Right ventricle myocardium inferior (tissue), 1 donor: Measurements from ENCODE around the gene KIF5A. TPM values are rescaled to one million over a fixed set of nuclear protein-coding genes. Genes with fewer than 3 reads are reported as not detected.

Experiments used
- ATAC-seq: fragments of 200-7000 bp; cut with Tn5 transposase; one replicate; pipeline ENCODE4 v1.9.1; 2020; ENCODE audit warnings: mild to moderate bottlenecking, moderate library complexity
- DNase-seq: peaks from one replicate; pipeline ENCODE4 v3.0.0; 2021; ENCODE audit errors: missing footprints
- intact Hi-C: fragments of 100-400 bp; cut with DNase I; formaldehyde crosslinking; loops from one replicate; pipeline ENCODE4 v1.11.0; 2022
- total RNA-seq: library from RNA; stranded (reverse); fragmentation: NEBNext Ultra II Directional; extraction: Animal tissue kit (Norgen Biotek cat#: 25700); gene quantifications from one replicate; pipeline ENCODE4 v1.2.1, GENCODE V29; 2021
- donor health status: DM: no; HTN: yes; CAD: no; lungs with severe emphysema.

The KIF5A gene
- total RNA-seq, 1 donor from 2014 or later, result 0.05 TPM

DNA sequence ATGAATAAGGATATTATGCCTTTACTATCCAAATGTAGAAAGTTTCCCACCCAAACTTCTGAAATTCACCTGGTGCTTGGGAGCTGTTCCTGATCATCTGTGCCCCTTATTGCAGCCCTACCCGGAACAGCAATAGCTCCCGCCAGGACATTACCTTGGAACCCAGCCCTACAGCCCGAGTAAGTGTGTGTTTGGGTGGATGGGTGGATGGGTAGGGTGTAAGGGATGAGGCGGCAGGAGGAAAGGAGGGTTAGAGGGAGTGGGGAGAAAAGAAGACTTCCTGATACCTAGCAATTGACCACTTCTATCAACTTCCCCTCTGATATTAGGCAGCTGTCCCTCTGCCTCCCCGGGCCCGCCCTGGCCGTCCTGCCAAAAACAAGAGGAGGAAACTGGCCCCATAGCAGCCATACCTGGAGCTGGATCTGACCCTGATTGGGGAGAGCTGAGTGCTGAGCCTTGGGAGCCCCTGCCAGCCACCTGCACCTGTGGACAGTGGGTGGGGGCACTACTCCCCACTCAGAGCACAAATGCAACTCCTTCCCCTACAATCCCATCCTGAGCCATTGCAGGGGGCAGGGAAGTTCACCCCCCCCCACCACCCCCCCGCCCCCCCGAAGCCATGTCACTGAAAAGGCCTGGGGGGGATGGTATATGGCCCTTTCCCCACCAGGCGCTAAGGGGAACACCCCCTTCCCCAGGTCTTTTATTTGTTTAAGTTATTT is 20.9 kb upstream of the KIF5A start:
- intact Hi-C loops, result no loop called here
- DNase-seq (no peak), ATAC-seq (no peak)

DNA sequence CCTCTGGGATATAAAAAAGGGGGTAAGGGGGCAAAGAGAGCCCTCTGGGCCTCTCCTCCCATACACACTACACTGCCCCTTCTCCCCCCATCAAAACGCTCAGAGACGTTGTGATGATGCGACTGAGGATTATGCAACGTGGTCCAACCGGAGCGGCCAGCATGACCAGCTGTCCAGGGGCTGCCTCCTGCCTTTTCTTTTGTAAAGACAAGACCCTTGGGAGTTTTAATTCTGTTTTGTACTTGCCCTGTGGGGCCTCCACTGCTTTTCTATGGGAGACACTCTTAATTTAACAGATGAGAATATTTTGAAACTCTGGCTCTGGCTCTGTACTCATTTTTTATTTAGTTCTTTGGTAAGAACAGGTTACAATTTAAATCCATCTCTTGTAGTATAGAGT is 20.0 kb upstream of the KIF5A start:
- DNase-seq (no peak), ATAC-seq (no peak)
- intact Hi-C loops, result no loop called here

- DNase-seq (no peak), ATAC-seq (no peak)
- intact Hi-C loops, result no loop called here
Measured at GRCh38 chr12:57530396-57531142, 19.3 kb upstream of the KIF5A start.

GRCh38 chr12:57531836-57532235 is 18.0 kb upstream of the KIF5A start:
- no peak for DNase-seq
- no peak for ATAC-seq
- intact Hi-C loops, result no loop called here

GRCh38 chr12:57533108-57533507 is 16.7 kb upstream of the KIF5A start:
- no peak for DNase-seq
- intact Hi-C loops, result no loop called here
- ATAC-seq, result no peak

DNA sequence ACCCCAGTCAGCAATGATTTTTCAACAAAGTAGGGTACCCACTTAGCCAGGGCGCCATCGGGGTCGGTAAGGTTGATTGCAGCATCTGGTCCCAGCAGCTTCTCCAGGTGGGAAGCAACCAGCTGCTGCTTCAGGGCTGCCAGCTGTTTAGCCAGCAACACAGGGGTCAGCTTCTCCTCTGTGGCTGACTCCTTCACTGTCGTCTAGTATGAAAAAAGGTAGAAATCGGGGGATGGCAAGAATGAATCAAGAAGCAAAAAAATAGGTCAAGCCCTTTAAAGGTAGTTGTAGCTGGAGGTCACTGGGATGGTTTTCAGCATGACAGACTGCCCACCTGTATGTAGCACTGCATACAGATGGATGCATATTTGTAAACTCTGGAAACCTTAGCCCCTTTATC is 15.6 kb upstream of the KIF5A start:
- ATAC-seq (no peak), DNase-seq (no peak)
- intact Hi-C loops, result no loop called here

GRCh38 chr12:57534991-57535543 is 14.8 kb upstream of the KIF5A start:
- ATAC-seq, result no peak
- intact Hi-C loops, result no loop called here
- no peak for DNase-seq

GRCh38 chr12:57535764-57536596 is 13.9 kb upstream of the KIF5A start:
- ATAC-seq (no peak), DNase-seq (no peak)
- intact Hi-C loops, result no loop called here

GRCh38 chr12:57536597-57536942 is 13.3 kb upstream of the KIF5A start:
- intact Hi-C loops, result no loop called here
- ATAC-seq, result no peak

GRCh38 chr12:57539134-57539768 is 10.6 kb upstream of the KIF5A start:
- ATAC-seq (no peak), DNase-seq (no peak)
- intact Hi-C loops, result no loop called here

More at GRCh38 chr12:57536597-57536942, 13.3 kb upstream of the KIF5A start:
- no peak for DNase-seq

- no peak for ATAC-seq
- intact Hi-C loops, result no loop called here
Measured at GRCh38 chr12:57541001-57541400, 8.8 kb upstream of the KIF5A start.

DNA sequence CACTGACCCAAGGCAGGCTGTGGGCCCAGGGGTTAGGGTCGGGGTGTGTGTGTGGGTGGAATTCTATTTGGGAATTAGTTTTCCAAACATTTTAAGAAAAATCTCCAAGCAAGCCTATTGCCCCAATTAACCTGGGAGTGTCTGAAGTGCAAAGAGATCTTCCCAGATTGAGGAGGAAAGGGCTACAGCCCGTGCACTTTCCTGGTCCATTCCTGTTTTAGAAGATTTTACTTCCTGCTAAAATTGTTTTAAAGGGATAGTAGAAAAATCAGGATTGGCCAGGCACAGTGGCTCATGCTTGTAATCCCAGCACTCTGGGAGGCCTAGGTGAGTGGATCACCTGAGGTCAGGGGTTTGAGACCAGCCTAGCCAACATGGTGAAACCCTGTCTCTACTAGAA is 8.1 kb upstream of the KIF5A start:
- ATAC-seq (no peak), DNase-seq (no peak)
- intact Hi-C loops, result no loop called here

More at GRCh38 chr12:57541001-57541400, 8.8 kb upstream of the KIF5A start:
- no peak for DNase-seq

- ATAC-seq, result no peak
- intact Hi-C loops, result no loop called here
Measured at GRCh38 chr12:57543581-57543980, 6.3 kb upstream of the KIF5A start.

DNA sequence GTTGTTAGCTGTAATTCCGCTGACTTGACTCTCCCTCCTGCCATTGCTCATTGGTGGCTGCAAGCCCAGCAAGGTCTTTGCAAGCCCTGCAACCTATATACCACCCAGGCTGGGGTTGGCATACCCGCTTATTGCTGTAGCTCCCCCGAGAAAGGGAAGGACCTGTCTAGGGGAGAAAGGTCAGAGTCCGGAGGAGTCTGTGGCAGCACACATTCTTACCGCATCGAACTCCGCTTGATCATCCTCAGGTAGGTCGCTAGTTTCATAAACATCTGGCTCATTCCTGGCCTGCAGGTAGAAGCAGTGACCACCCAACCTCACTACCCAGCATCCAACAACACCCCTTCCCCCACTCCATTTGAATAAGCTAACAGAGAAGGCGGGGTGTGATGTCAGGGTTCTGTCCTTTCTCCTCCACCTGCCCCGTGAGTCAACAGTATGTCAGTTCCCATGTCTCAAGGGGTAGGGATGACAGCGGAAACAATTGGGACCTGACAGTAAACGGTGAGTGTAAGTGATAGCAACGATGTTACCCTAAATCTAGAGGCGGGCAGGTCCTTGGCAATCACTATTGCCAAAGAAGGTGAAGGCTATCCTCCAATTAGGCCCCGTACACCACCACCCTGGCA is 3.9 kb upstream of the KIF5A start:
- ATAC-seq, result no peak
- DNase-seq, result no peak
- intact Hi-C loops, result loop anchor here (2.0 to 5.0 kb wide), 2 partner anchors 23 to 59 kb away; partner anchors contain the start of genes MARS1 and MBD6

More at GRCh38 chr12:57543581-57543980, 6.3 kb upstream of the KIF5A start:
- no peak for DNase-seq

GRCh38 chr12:57546438-57547287 is 3.2 kb upstream of the KIF5A start, which contains the start of gene DCTN2:
Gene DCTN2, minus strand, starts transcription at chr12:57547192. Its CDS starts 129 bp downstream, at chr12:57547063.
- intact Hi-C loops, result loop anchor here (2.0 to 5.0 kb wide), 2 partner anchors 24 to 59 kb away; partner anchors contain the start of genes MARS1 and MBD6

GRCh38 chr12:57547288-57548012 is 2.4 kb upstream of the KIF5A start:
- no peak for ATAC-seq
- intact Hi-C loops, result loop anchor here (2.0 to 5.0 kb wide), 2 partner anchors 25 to 60 kb away; partner anchors contain the start of genes MARS1 and MBD6
- no peak for DNase-seq

More at GRCh38 chr12:57546438-57547287, 3.2 kb upstream of the KIF5A start, which contains the start of gene DCTN2:
- peak; percentile 99 for ATAC-seq
- peak; percentile 95 for DNase-seq
